WTC11 (cell line): ENCODE results near the gene ARHGAP30.

Source experiments
- ETV6 ChIP-seq: sonication (generic); formaldehyde crosslinking; IDR thresholded peaks from 2 replicates; pipeline ENCODE4 v1.8.1; 2022; ENCODE audit warnings: mild to moderate bottlenecking, missing genetic modification reagents
- FOXJ3 ChIP-seq: sonication (generic); formaldehyde crosslinking; IDR thresholded peaks from 2 replicates; pipeline ENCODE4 v1.9.0; 2021; ENCODE audit warnings: missing genetic modification reagents, mild to moderate bottlenecking, borderline replicate concordance
- JUN ChIP-seq: sonication (generic); formaldehyde crosslinking; IDR thresholded peaks from 2 replicates; pipeline ENCODE4 v1.8.0; 2023; ENCODE audit warnings: mild to moderate bottlenecking, missing genetic modification reagents
- TCF7 ChIP-seq: sonication (generic); formaldehyde crosslinking; IDR thresholded peaks from 2 replicates; pipeline ENCODE4 v1.8.0; 2022; ENCODE audit warnings: mild to moderate bottlenecking, low read depth, missing genetic modification reagents, moderate library complexity
- TEAD4 ChIP-seq: sonication (generic); formaldehyde crosslinking; IDR thresholded peaks from 2 replicates; pipeline ENCODE4 v1.8.0; 2022; ENCODE audit warnings: mild to moderate bottlenecking, missing genetic modification reagents
- ZNF423 ChIP-seq: fragments of 250-450 bp; sonication (Bioruptor Pico); IDR thresholded peaks from 2 replicates; pipeline ENCODE4 v2.1.2; 2022; ENCODE audit warnings: mild to moderate bottlenecking, moderate library complexity
- TF ChIP-seq, protein P1 (sequence below): sonication (generic); formaldehyde crosslinking; IDR thresholded peaks from 2 replicates; pipeline ENCODE4 v1.8.1; 2023; ENCODE audit warnings: mild to moderate bottlenecking, missing genetic modification reagents, moderate library complexity
- TF ChIP-seq, protein P2 (sequence below): fragments of 200-600 bp; IDR thresholded peaks from 2 replicates; pipeline ENCODE4 v1.8.0; 2022; ENCODE audit warnings: antibody characterized with exemption
- TF ChIP-seq, protein P3 (sequence below): sonication (generic); formaldehyde crosslinking; IDR thresholded peaks from 2 replicates; pipeline ENCODE4 v1.8.0; 2022; ENCODE audit warnings: mild to moderate bottlenecking, missing genetic modification reagents
- TF ChIP-seq, protein P4 (sequence below): sonication (generic); formaldehyde crosslinking; conservative IDR thresholded peaks from 2 replicates; pipeline ENCODE4 v1.8.1; 2022; ENCODE audit warnings: mild to moderate bottlenecking, missing genetic modification reagents
- TF ChIP-seq, protein P5 (sequence below): sonication (generic); formaldehyde crosslinking; IDR thresholded peaks from 2 replicates; pipeline ENCODE4 v1.8.1; 2023; ENCODE audit warnings: mild to moderate bottlenecking, missing genetic modification reagents
- TF ChIP-seq, protein P6 (sequence below): sonication (generic); formaldehyde crosslinking; IDR thresholded peaks from 2 replicates; pipeline ENCODE4 v1.8.1; 2022; ENCODE audit warnings: missing genetic modification reagents, borderline replicate concordance

DNA sequence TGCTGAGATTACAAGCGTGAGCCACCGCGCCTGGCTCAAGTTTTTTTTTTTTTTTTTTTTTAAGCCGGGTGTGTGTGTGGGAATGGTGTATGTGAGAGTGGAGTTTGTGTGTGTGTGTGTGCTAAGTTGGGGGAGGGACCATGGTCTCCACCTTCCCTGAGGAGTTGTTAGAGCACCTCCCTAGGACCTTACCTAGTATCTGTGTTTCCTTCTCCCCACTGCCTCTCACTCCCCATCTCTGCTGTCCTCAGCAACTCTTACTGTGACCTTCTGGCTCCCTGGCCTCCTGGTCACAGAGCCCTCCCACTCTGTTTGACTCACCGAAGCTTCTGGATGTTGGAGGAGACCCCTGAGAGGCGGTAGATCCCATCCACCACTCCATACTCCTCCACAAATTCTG, 10.4 kb downstream of the ARHGAP30 start:
- TF ChIP-seq ETV6 (CRISPR knock-in tag) (no peak), FOXJ3 (CRISPR knock-in tag) (no peak), JUN (CRISPR knock-in tag) (no peak), ZNF423 (CRISPR knock-in tag) (no peak), TCF7 (CRISPR knock-in tag) (no peak), TEAD4 (CRISPR knock-in tag) (no peak)
- TF ChIP-seq, protein P1, sequence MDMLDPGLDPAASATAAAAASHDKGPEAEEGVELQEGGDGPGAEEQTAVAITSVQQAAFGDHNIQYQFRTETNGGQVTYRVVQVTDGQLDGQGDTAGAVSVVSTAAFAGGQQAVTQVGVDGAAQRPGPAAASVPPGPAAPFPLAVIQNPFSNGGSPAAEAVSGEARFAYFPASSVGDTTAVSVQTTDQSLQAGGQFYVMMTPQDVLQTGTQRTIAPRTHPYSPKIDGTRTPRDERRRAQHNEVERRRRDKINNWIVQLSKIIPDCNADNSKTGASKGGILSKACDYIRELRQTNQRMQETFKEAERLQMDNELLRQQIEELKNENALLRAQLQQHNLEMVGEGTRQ (CRISPR knock-in tag), result no peak
- TF ChIP-seq, protein P2, sequence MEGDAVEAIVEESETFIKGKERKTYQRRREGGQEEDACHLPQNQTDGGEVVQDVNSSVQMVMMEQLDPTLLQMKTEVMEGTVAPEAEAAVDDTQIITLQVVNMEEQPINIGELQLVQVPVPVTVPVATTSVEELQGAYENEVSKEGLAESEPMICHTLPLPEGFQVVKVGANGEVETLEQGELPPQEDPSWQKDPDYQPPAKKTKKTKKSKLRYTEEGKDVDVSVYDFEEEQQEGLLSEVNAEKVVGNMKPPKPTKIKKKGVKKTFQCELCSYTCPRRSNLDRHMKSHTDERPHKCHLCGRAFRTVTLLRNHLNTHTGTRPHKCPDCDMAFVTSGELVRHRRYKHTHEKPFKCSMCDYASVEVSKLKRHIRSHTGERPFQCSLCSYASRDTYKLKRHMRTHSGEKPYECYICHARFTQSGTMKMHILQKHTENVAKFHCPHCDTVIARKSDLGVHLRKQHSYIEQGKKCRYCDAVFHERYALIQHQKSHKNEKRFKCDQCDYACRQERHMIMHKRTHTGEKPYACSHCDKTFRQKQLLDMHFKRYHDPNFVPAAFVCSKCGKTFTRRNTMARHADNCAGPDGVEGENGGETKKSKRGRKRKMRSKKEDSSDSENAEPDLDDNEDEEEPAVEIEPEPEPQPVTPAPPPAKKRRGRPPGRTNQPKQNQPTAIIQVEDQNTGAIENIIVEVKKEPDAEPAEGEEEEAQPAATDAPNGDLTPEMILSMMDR, result no peak
- TF ChIP-seq, protein P3, sequence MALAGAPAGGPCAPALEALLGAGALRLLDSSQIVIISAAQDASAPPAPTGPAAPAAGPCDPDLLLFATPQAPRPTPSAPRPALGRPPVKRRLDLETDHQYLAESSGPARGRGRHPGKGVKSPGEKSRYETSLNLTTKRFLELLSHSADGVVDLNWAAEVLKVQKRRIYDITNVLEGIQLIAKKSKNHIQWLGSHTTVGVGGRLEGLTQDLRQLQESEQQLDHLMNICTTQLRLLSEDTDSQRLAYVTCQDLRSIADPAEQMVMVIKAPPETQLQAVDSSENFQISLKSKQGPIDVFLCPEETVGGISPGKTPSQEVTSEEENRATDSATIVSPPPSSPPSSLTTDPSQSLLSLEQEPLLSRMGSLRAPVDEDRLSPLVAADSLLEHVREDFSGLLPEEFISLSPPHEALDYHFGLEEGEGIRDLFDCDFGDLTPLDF, result no peak
- TF ChIP-seq, protein P4, sequence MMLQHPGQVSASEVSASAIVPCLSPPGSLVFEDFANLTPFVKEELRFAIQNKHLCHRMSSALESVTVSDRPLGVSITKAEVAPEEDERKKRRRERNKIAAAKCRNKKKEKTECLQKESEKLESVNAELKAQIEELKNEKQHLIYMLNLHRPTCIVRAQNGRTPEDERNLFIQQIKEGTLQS (CRISPR knock-in tag), result no peak
- TF ChIP-seq, protein P5, sequence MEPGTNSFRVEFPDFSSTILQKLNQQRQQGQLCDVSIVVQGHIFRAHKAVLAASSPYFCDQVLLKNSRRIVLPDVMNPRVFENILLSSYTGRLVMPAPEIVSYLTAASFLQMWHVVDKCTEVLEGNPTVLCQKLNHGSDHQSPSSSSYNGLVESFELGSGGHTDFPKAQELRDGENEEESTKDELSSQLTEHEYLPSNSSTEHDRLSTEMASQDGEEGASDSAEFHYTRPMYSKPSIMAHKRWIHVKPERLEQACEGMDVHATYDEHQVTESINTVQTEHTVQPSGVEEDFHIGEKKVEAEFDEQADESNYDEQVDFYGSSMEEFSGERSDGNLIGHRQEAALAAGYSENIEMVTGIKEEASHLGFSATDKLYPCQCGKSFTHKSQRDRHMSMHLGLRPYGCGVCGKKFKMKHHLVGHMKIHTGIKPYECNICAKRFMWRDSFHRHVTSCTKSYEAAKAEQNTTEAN (CRISPR knock-in tag), result no peak
- TF ChIP-seq, protein P6, sequence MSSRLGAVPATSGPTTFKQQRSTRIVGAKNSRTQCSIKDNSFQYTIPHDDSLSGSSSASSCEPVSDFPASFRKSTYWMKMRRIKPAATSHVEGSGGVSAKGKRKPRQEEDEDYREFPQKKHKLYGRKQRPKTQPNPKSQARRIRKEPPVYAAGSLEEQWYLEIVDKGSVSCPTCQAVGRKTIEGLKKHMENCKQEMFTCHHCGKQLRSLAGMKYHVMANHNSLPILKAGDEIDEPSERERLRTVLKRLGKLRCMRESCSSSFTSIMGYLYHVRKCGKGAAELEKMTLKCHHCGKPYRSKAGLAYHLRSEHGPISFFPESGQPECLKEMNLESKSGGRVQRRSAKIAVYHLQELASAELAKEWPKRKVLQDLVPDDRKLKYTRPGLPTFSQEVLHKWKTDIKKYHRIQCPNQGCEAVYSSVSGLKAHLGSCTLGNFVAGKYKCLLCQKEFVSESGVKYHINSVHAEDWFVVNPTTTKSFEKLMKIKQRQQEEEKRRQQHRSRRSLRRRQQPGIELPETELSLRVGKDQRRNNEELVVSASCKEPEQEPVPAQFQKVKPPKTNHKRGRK (CRISPR knock-in tag), result no peak
